Hepatocyte (in vitro differentiated cells): Measurements from ENCODE around the gene IYD.

Experiments used
- CTCF ChIP-seq: fragments of 200-600 bp; sonication (generic); IDR thresholded peaks from 2 replicates; pipeline ENCODE4 v1.5.1; 2016; ENCODE audit warnings: antibody characterized with exemption, mild to moderate bottlenecking; ENCODE audit not compliant: poor library complexity
- EZH2 ChIP-seq: fragments of 200-600 bp; sonication (generic); IDR thresholded peaks from 2 replicates; pipeline ENCODE4 v1.6.1; 2016; ENCODE audit warnings: antibody characterized with exemption, mild to moderate bottlenecking, borderline replicate concordance
- EZH2phosphoT487 ChIP-seq: fragments of 200-600 bp; sonication (generic); IDR thresholded peaks from one replicate; pipeline ENCODE4 v1.6.1; 2018; ENCODE audit warnings: antibody characterized with exemption, mild to moderate bottlenecking, low read depth, moderate library complexity; ENCODE audit not compliant: unreplicated experiment, severe bottlenecking

GRCh38 chr6:150355932-150356331 is 12.9 kb upstream of the IYD start:
- TF ChIP-seq CTCF = no peak
- no peak for TF ChIP-seq EZH2
- no peak for TF ChIP-seq EZH2phosphoT487
